GM19468 (cell line): ENCODE results near the gene MECR.

Experiments
- ATAC-seq: cut with Tn5 transposase; IDR thresholded peaks from one replicate; pipeline ENCODE4 v1.9.1; 2021; ENCODE audit warnings: mild to moderate bottlenecking, moderate library complexity, moderate number of reproducible peaks; ENCODE audit not compliant: unreplicated experiment; ENCODE audit errors: extremely low read depth

MECR gene

DNA sequence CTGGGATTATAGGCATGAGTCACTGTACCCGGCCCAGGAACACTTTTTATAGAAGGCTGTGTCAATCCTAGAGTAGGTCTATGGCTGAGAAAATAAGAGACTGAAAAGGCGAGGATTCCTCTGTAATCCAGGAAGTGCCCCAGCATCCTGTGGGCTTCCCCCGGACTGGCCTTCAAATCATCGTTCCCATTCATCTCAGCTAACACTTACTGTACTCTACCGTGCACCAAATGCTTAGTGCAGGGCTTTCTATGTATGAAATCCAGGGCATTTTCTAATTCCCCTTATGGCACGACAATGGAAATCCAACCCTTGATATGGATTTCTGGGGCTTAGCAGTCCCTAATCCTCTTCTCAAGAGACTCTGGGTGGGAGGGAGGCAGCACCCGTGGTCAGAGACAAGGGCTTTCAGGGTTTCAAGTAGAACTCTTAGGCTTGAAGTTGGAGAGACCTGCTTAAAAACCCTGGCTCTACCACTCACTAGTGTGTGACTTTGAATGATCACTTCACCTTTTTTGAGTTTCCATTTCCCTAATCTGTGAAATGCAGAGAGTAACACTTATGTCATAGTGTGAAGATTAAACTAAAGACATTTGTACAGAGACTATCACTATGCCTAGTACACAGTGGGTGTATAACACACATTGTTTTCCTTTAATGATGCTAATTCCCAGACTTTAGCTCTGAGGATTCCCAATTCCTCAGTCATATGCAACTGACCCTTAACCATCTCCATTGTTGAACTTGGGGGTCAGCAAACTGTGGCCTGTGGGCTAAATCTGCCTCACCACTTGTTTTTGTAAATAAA lies 20.3 kb downstream of the MECR start:
- ATAC-seq = no peak

DNA sequence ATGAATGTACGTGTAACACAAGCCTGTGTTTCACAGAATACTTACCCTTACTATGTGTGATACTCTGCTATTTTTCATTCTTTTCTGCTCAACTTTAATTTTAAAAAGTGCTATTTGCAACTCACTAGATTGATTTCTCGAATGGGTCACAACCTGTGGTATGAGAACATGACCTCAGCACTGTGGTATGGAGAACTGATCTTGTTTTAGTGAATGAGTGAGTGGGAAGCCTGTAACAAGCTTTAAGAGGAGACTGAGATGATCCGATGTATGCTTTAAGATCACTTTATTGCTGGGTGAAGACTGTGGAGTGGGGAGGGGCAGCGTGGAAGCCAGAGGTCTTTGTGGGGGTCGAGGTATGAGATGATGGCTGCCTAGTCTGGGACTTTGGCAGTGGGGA lies 21.6 kb downstream of the MECR start:
- no peak for ATAC-seq

DNA sequence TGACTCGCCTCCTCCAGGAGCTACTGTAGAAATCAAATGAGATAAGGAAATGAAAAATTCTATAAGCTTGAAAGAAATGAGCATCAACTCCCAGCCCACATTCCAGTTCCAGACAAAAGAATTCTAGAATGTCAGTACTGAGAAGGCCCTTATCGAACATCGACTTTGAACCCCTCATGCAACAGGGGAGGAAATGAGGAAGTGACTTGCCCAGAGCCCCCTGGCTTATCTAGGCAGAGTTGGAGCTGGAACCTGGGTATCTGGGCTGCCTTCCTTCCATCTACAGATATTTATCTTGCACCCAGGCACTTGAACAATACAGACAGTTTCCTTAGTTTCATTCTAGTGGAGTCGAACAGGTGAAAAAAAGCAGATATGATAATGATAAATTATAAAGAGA lies 22.3 kb downstream of the MECR start:
- ATAC-seq = no peak

DNA sequence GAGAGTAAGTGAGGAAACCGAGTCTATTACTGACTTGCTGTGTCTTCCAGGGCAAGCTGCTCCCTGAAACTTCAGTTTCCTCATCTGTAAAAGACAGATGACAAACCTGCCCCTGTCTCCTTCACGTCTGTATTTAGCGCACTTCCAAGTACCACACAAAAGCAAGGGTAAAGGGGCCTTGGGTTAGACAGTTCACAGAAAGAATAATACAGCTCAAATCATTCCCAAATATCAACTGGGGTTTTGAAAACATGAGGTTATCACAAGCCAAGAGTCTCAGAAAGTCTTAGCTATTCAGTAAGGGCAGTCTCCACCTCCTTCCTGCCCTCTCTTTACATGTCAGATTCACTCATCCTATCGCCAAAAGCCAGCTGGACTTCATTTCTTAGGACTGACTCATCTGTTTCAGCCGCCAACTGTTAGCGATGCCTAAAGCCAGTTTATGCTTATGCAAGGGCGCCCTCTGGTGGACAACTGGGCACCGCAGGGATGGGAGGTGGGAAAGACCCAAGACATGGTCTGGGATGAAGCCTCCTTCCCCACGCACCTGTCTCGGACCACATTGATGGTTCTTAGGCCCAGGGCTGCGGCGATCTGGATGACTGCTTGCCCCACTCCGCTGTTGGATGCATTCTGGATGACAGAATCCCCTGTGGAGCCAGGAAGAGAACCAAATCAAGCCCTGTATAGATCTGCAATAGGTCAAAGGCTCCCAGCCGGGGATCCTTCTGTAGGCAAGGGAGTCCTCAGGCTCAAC lies 28.0 kb downstream of the MECR start:
- ATAC-seq = no peak

DNA sequence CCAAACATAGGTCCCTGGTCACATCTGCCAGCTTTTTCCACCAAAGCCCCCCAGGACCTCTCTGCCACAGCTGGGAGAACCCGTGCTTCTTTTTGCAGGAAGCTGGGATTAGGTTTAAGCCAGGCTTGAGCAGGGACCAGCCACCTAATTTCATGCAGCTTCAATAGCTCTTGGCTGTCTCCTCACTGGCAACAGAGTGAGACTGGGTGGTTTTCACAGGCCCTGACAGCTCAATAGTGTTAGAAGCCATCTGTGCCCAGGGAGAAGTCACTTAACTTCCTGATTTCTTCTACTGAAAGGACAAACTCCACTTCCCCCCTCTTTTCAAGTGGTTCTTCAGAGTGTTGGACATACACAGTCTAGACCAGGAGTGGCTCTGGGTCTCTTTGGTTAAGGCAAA lies 28.7 kb downstream of the MECR start:
- ATAC-seq = no peak

DNA sequence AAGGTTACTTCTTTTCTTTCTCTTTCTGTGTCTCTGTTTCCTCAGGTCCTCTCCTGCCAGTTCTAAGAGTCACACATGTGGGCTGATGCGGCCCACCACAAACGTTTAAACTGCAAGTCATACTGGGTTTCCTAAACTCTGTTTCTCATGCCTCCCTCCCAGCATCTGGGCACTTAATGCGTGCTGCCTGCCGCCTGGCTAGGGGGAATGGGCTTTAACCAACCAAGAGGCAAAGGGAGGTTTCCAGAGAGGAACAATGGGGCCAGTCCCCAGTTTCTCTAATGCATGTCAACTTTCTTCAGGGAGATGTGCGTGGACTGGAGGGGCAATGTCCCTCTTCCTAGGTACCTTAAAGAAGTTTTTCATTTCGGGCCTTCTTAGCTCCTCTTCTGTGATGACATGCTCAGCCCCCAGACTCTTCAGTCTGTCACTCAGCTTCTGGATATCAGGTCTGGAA lies 29.1 kb downstream of the MECR start:
- no peak for ATAC-seq

DNA sequence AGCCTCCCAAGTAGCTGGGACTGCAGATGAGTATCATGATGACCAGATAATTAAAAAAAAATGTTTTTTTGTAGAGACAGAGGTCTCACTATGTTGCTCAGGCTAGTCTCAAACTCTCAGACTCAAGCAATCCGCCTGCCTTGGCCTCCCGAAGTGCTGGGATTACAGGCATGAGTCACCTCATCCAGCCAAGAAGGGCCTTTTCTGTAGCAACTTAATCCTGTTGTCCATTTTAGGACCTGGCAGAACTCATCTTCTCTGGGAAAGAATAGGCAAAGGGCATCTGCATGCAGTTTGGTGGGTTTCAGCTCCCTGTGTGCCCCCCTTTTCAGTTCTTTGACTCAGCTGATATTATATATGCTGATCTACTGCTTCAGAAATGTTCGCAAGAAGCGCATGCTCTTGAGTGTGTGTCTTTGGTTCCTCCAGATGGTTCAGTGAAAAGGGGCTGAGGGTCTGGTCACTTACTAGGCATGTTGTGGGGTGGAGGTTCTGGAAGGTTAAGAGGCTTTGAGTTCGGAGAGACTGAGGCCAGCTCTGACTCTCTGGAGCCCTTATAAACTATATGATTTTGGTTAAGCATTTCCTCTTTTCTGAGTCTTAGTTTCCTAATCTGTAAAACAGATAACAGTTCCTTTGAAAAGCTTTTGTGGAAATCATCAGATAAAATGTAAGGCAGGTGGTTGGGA lies 29.7 kb downstream of the MECR start:
- ATAC-seq = no peak

DNA sequence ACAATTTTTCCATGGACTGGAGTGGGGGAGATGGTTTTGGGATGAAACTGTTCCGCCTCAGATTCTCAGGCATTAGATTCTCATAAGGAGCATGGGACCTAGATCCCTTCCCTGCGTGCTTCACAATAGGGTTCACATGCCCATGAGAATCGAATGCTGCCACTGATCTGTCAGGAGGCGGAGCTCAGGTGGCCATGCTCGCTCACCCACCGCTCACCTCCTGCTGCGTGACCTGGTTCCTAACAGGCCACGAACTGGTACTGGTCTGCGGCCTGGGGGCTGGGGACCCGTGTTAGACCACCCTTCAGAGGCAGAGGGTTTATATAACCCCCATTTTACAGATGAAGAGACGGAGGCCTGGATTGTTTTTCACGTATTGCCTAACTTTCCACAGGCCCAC lies 32.7 kb downstream of the MECR start:
- ATAC-seq = no peak

DNA sequence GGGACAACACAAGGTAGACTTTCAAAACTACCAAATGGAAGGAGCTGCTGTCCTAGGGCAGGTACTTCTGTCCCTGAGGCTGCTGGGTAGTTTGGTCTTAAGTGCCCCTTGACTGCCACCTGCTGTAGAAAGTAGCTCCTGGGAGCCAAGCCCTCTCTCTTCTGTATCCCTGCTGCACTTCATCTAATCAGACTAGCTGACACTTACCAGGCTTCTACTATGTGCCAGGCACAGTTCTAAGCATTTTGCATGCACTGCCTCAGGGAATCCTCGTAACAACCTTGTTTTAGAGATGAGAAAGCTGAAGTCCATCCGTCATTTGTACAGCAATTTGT lies 33.2 kb downstream of the MECR start:
- no peak for ATAC-seq

DNA sequence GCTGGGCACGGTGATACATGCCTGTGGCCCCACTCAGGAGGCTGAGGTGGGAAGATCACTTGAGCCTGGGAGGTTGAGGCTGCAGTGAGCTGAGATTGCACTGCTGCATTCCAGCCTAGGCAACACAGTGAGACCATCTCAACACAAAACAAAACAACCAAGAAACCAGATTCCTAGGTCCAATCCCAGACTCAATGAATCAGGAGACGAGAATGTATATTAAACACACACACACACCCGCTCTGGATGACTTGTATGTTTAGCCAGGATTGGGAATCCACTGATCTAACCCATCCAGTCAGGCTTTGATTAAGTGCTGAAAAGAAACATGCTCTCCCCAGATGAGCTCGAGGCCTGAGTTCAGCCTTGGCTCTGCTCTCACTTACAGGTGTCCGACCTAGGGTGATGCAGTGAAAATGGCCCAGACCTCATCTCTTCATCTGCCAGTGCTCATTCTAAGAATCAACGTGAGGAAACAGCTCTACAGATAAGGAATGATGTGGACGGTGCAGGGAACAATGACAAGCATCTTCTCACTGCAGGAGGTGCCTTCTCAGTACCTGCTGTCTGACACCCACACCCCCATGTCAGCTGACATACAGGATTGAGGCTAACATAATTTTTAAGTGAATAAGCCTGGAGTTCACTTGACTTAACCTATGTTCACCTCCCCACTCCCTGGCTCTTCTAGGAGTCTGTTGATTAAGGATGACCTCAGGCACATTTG lies 33.7 kb downstream of the MECR start:
- no peak for ATAC-seq

DNA sequence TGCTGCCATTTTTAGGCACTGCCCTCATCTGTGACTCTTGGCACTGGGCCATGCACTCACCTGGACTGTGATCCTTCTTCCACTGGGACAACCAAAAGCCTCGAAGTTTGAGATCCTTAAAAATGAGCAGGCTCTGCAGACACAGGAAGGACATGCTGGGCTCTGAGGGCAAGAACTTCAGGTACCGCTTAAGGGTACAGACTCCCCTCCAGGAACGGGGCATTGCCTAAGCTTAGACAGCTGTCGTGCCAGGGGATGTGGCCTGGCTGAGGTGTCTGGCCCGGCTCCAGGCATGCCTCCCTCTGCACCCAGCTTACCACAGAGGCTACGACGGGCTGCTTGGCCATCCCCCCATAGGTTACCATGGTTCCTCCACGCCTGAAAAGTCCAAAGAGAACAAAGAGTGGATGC lies 34.8 kb downstream of the MECR start:
- no peak for ATAC-seq

DNA sequence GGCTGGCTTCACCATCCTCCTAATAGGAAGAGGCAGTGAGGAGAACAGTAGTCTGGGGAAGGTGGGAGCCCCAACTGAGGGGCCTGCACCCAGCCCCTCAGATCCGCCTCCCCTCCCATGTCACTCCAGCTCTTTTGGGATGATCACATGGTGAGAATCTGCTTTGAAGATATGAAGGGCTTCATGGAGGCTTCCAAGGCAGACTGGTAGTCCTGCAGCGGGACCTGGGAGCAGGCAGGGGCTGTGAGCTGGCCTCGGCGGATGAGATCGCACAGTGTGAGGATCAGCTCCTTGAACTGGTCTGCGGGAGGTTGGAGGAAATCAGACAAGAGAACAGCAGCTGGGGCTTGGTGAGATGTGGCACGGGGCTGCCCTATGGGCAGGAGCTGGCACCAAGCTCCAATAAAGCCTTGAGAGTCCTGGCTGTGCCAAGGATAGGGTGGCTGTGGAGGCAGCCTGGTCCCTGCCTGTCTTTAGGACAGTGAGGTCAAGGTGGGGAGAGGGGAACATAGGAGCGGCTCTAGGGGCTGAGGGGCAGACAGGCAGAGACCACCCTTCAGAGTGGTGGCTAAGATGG lies 36.8 kb downstream of the MECR start:
- no peak for ATAC-seq

DNA sequence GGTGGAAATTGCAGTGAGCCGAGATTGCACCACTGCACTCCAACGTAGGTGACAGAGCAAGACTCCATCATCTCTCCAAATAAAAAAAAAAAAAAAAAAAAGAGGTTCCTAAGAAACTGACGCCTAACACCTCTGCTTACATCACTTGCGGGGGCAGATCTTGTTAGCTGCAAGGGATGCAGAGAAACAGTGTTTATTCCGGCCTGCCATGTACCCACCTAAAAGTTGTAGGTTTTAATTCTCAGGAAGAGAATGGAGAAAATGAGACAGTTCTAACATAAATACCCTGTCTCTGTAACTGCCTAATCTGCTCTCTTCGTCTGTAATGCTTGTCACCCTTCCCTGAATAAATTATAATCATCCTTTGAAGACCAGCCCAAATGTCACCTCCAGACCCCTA lies 40.0 kb downstream of the MECR start:
- ATAC-seq = no peak

DNA sequence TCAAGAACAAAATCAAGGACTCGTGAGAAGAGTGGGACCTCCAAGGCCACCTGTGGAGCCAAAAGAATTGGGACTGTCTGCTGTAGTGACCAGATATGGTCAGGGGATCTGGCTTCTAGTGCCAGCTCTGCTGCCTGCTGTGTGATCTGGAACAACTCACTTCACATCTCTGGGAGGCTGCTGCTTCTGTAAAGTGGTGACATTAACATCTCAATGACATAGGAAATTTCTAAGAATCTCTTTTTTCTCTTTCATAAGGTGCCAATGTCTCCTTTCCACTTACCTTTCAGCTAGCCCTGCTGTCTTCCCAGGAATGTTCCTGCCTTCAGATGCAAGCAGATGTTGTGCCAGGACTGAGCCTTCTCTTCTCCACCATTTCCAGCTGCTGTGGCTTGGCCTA lies 44.0 kb downstream of the MECR start:
- ATAC-seq = no peak

DNA sequence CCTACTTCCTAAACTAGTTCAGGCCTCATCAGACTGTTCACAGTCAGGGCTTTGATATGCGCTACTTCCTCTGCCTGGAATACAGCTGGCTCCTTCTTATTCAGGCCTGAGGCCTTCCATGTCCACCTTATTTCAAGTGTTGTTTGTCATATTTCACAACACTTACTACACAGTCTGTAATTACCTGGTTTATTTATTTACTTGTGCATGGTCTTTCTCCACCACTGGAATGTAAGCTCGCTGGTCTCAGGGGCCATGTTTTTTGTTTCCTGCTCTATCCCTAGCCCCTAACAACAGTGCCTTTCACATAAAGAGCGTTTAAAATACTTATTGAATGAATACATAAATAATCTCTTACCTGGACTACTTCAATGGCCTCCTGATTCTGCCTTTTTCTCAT lies 44.5 kb downstream of the MECR start:
- ATAC-seq = no peak

DNA sequence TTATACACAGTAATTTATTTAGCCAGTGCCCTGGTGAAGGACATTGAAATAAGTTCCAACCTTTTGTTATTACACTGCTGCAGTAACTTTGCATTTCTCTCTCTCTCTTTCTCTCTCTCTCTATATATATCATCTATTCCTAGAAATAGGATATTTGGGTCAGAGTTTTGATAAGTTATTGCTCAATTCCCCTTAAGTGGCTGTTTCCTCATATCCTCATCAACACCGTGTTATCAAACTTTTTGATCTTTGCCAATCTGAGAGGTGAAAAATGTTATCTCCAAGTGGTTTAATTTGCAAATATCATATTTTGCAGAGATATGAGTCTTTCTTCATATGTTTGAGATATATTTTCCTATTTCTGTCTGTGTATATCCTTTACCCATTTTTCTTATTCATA lies 47.4 kb downstream of the MECR start:
- no peak for ATAC-seq

DNA sequence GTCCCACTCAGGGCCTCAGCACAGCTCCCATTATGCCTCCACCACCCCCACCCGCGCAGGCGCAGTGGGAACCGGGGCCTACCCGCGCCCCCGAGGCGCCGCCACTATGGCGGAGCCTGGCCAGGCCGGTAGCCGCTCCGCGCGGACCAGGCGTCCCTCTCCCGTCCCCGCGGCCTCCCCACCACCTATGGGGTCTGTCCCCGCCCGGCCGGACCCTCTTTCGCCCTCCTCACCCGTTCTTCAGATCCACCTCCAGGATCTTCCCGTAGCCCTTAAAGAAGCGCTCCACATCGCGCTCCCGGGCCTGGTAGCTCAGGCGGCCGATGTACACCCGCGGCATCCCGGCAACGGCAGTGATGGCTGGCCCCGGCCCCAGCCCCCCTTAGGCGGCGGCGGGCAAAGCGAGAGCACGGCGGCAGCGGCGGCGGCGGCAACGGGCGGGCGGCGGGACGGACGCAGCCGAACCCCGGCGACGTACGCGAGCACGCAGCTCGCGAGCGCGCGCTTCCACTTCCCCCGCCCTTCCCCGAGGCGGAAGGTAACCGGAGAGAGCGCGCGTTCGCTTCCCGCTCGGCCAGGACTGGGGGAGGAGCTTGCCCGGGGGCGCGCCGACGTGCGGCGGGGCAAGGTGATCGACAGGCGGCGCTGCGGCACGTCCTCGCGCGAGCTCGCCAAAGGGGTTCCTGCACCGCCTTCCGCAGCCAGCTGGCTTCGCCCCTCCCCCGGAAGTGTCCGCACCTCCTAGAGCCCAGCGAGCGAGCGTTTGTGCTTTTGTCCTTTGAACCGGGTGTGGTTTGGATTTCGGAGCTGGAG lies 49.1 kb downstream of the MECR start, which contains the start of gene SRSF4:
Gene SRSF4 (minus strand): TSS at position 488 of the 813 bp plus-strand sequence. CDS start 148 bp downstream, at position 340.
- ATAC-seq = peak; percentile 98

DNA sequence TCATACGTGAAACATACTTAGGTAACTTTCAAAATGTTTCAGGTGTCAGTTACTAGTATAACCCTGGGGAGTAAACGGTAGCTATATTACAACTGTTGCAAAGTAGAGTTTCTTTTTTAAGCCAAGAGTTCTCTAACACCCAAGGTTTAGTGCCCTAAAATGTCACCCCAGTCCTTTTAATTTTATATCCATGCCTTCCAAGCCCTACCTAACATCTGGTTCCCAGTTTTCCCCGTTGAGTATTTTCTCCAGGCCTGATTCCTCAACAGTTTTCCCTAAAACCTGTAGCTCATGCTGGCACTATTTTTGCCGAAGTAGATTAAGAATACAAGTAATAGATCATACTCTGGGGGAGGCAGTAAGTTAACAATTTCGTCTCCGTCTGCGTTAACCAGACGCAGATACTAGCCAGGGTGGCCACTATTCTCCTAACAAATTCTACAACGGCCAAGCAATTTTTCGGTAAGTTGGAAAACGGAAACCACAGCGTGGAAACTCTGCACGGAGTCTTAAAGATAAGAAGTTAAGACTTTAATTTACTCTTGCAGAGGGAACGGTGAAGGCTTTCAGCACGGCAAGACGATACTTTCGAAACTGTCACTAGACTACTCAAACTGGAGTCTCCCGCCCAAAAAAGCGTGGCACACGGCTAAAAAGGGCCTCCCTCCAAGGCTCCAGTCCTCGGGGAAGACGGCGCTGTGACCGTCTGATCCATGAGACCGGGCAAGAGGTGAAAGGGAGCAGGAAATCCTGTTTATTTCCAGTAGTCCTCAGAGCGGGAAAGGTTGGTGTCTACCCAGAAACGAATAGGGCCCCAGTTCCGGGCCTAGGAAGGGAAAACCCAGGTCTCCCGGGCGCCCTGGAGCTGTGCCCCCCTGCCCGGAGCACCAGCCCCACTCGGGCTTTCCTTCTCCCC lies 50.0 kb downstream of the MECR start:
- no peak for ATAC-seq
